ENCODE measurements around the gene STAG2. TPM values are rescaled to one million over a fixed set of nuclear protein-coding genes. Genes with fewer than 3 reads are reported as not detected.

The STAG2 gene
- total and polyA plus RNA-seq, 2 of the 13 experiments (the other 11 are each of a cell fraction or from before 2014, with no cell fraction given), result 21.0 to 50.8 TPM

- no peak overlapping the region for H3K4me2 ChIP-seq (ENCODE audit: low read depth, low read length)
- no peaks in the 10 kb centered on the region for H3K9me3 ChIP-seq (ENCODE audit: low read length)
- intact Hi-C loops (cut with micrococcal nuclease; ENCODE audit: unreplicated experiment) (no loop called here), in situ Hi-C loops (cut with HindIII; ENCODE audit: extremely low pct_ligation_motif_present, low pct_unique_long_range_greater_than_20kb) (no loop called here)
- TF ChIP-seq, protein P1, sequence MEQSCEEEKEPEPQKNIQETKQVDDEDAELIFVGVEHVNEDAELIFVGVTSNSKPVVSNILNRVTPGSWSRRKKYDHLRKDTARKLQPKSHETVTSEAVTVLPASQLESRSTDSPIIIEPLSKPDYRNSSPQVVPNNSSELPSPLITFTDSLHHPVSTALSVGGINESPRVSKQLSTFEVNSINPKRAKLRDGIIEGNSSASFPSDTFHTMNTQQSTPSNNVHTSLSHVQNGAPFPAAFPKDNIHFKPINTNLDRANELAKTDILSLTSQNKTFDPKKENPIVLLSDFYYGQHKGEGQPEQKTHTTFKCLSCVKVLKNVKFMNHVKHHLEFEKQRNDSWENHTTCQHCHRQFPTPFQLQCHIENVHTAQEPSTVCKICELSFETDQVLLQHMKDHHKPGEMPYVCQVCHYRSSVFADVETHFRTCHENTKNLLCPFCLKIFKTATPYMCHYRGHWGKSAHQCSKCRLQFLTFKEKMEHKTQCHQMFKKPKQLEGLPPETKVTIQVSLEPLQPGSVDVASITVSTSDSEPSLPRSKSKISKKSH (CRISPR knock-in tag; IDR thresholded peaks at IDR 0.05; ENCODE audit: borderline replicate concordance), result no peak
- TF ChIP-seq HMG20B (CRISPR knock-in tag; conservative IDR thresholded peaks at IDR 0.05) (no peak), ZKSCAN5 (CRISPR knock-in tag; IDR thresholded peaks at IDR 0.05) (no peak), ZNF431 (CRISPR knock-in tag; IDR thresholded peaks at IDR 0.05; ENCODE audit: borderline replicate concordance, low read depth) (no peak), ZFP36 (IDR thresholded peaks at IDR 0.05; ENCODE audit: borderline replicate concordance, low read depth, low read length, partially characterized antibody) (no peak), ZNF138 (CRISPR knock-in tag; IDR thresholded peaks at IDR 0.05; ENCODE audit: low read depth) (no peak), ZNF20 (CRISPR knock-in tag; IDR thresholded peaks at IDR 0.05) (no peak), KLF15 (CRISPR knock-in tag; IDR thresholded peaks at IDR 0.05; ENCODE audit: borderline replicate concordance) (no peak), NCOA1 (CRISPR knock-in tag; IDR thresholded peaks at IDR 0.05) (no peak), ZNF570 (CRISPR knock-in tag; IDR thresholded peaks at IDR 0.05; ENCODE audit: borderline replicate concordance) (no peak)
- TF ChIP-seq, protein P2, sequence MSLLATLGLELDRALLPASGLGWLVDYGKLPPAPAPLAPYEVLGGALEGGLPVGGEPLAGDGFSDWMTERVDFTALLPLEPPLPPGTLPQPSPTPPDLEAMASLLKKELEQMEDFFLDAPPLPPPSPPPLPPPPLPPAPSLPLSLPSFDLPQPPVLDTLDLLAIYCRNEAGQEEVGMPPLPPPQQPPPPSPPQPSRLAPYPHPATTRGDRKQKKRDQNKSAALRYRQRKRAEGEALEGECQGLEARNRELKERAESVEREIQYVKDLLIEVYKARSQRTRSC (CRISPR knock-in tag; IDR thresholded peaks at IDR 0.05; ENCODE audit: low read depth), result no peak
- FAIRE-seq, result no peak
- no peaks in the 10 kb centered on the region for H3K4me1 ChIP-seq (ENCODE audit: insufficient read depth, low read length)
- no peak overlapping the region for H3K9ac ChIP-seq (ENCODE audit: insufficient read depth, low read depth, low read length)
- H2AFZ ChIP-seq (ENCODE audit: low read length), result no peak overlapping the region
- H3K27ac ChIP-seq (ENCODE audit: extremely low read length, insufficient read depth, low read length), result no peak overlapping the region
- H3K36me3 ChIP-seq (replicated peaks in 1 of 2; ENCODE audit: control insufficient read depth in 1 of 2, insufficient read depth in 2 of 2, low read length in 2 of 2), result no peaks in the 10 kb centered on the region
- BruUV-seq (replicated peaks), result no TSS peak
- ChIA-PET CTCF (ENCODE audit: low intra/inter-chr PET ratio, low total read pairs) (no interaction called here), POLR2A (no interaction called here)
- no peak for ATAC-seq
- no peak overlapping the region for H3K4me3 ChIP-seq (replicated peaks in 1 of 3; ENCODE audit: insufficient read depth in 1 of 3, low read depth in 2 of 3, low read length in 3 of 3)
- H3K79me2 ChIP-seq (ENCODE audit: insufficient read depth, low read length), result no peaks in the 10 kb centered on the region
- 4% methylated on average over 1 of the region's 1 CpG for WGBS (ENCODE audit: low lambda C conversion rate)
- H3K27me3 ChIP-seq (ENCODE audit: control insufficient read depth in 1 of 2, insufficient read depth in 2 of 2, low read length in 2 of 2), result no peaks in the 10 kb centered on the region
- DNase-seq (ENCODE audit: low spot score), result no peak
- H4K20me1 ChIP-seq (ENCODE audit: insufficient read depth, low read length), result no peaks in the 10 kb centered on the region
Observed at GRCh38 chrX:124117325-124117724, 155.8 kb downstream of the STAG2 start.

Data from HepG2 (cell line).